Astrocyte of the spinal cord (primary cell): ENCODE data around the gene AGXT.

ENCODE experiments used
- DNase-seq: peaks from one replicate; pipeline ENCODE4 v3.0.0; 2011; ENCODE audit warnings: low read depth, low spot score
- H3K4me3 ChIP-seq: 2 replicates; pipeline ENCODE4 v1.5.1; 2011; ENCODE audit warnings: low read depth, mild to moderate bottlenecking, low read length, moderate library complexity
- in situ Hi-C: cut with HindIII; loops from 2 replicates; pipeline ENCODE4 v1.10.0; 2017; ENCODE audit warnings: low sequenced_read_pairs
- TF ChIP-seq, protein P1 (sequence below): IDR thresholded peaks from 2 replicates; pipeline ENCODE4 v1.5.1; 2012; ENCODE audit warnings: low read depth, mild to moderate bottlenecking, low read length, inconsistent platforms

AGXT gene

GRCh38 chr2:240917009-240917683 lies 48.5 kb downstream of the AGXT start:
- TF ChIP-seq, protein P1, sequence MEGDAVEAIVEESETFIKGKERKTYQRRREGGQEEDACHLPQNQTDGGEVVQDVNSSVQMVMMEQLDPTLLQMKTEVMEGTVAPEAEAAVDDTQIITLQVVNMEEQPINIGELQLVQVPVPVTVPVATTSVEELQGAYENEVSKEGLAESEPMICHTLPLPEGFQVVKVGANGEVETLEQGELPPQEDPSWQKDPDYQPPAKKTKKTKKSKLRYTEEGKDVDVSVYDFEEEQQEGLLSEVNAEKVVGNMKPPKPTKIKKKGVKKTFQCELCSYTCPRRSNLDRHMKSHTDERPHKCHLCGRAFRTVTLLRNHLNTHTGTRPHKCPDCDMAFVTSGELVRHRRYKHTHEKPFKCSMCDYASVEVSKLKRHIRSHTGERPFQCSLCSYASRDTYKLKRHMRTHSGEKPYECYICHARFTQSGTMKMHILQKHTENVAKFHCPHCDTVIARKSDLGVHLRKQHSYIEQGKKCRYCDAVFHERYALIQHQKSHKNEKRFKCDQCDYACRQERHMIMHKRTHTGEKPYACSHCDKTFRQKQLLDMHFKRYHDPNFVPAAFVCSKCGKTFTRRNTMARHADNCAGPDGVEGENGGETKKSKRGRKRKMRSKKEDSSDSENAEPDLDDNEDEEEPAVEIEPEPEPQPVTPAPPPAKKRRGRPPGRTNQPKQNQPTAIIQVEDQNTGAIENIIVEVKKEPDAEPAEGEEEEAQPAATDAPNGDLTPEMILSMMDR = no peak
- no peak for DNase-seq
- no peak overlapping the region for H3K4me3 ChIP-seq
- in situ Hi-C loops = no loop called here

GRCh38 chr2:240917684-240918257 lies 49.1 kb downstream of the AGXT start:
- DNase-seq = no peak
- no peak overlapping the region for H3K4me3 ChIP-seq
- TF ChIP-seq, protein P1 = no peak
- in situ Hi-C loops = no loop called here

DNA sequence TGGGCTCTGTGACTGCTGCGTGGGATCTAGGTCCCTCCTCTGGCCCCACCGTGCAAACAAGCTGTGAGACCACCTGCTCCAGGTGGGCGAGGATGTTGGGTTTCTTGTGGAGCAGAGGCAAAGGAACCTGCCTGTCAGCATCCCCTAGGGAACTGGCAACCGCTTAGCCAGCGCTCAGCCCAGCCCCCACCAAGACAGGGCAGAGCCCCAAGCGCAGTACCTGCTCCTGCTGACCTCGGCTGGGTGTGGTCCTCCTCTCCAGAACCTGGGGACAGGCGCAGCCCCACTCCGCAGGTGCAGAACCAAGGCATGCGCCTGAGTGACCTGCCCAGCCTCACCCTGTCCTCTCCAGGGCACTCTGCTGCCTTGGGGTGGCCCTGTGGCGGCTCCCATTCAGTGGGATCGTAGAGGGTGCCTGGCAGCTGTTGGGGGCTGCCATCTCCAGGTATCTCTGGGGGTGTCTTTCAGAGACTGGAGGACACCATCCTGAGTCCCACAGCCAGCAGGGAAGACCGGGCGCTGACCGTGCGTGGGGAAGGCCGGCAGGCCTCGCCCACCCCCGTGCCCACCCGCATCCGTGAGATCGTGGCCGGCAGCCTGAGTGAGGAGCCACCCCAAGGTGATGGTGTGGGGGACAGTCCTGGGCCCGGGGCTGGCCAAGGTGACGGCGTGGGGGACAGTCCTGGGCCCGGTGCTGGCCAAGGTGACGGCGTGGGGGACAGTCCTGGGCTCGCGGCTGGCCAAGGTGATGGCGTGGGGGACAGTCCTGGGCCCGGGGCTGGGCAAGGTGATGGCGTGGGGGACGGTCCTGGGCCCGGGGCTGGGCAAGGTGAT lies 49.9 kb downstream of the AGXT start:
- no peak overlapping the region for H3K4me3 ChIP-seq
- in situ Hi-C loops = no loop called here
- no peak for DNase-seq
- TF ChIP-seq, protein P1 = no peak

- TF ChIP-seq, protein P1 = no peak
- H3K4me3 ChIP-seq = no peak overlapping the region
- in situ Hi-C loops = no loop called here
- DNase-seq = no peak
These were observed 50.6 kb downstream of the AGXT start for GRCh38 chr2:240919161-240919781.

DNA sequence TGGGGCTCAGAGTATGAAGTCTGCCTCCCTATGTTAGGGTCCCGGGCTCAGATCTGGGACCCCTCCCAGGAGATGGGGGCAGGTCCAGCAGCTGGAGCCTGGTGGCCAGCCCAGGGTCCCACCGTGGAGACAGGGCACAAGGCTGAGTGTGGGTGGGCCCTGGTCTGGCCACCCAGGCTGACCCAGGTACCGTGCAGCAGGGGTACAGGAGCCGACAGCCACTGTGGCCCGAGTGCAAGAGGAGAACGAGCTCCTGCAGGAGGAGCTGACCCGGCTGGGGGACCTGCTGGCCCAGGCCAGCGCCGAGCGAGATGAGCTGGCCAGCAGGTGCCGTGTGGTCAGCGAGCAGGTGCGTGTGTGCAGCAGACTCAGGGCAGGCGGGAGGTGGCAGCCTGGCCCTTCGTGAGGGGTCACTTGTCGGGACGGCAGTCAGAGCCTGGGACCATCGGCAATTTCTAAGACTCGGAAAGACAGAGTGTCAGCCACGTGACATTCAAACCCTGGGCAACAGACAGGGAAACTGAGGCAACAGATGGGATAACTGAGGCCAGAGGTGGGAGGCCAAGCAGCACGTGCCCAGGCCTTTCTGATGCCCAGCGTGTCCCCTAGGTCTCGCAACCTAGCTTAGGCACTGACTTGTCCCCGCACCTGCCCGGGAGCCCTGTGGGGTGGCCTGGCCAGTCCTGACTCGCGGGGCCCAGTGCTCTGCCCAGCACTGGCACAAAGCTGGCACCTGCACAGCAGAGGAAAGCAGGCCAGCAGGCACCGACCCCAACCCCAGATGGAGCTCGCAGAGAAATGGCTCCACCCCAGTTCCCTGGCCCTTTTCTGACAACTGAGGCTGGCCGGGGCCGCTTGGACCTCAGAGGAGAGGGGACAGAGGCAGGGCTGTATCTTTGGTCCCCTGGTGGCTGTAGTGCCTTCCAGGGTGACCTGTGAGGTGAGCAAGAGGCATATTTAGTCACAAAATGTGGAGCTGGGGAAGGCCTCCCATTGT lies 51.5 kb downstream of the AGXT start:
- no peak overlapping the region for H3K4me3 ChIP-seq
- TF ChIP-seq, protein P1 = no peak
- in situ Hi-C loops = no loop called here
- DNase-seq = no peak
